Subcutaneous abdominal adipose tissue (tissue), 5 donors: ENCODE data around the gene MKS1.

Experiments used
- H3K27ac ChIP-seq: one replicate; pipeline ENCODE4 v1.7.0; 2013; ENCODE audit warnings: low read depth, mild to moderate bottlenecking, inconsistent platforms, low read length, moderate library complexity
- H3K27me3 ChIP-seq, 5 donors: one replicate each; pipeline ENCODE4 v1.7.0; 2013; ENCODE audit warnings: low read length in 5 of 5, inconsistent platforms in 1 of 5; ENCODE audit not compliant: control insufficient read depth in 5 of 5, insufficient read depth in 4 of 5
- H3K36me3 ChIP-seq, 5 donors: one replicate each; pipeline ENCODE4 v1.7.0; 2013; ENCODE audit warnings: low read length in 5 of 5; ENCODE audit not compliant: control insufficient read depth in 5 of 5, insufficient read depth in 5 of 5
- H3K4me1 ChIP-seq, 5 donors: one replicate each; pipeline ENCODE4 v1.7.0; 2013; ENCODE audit warnings: low read length in 5 of 5, mild to moderate bottlenecking in 3 of 5, moderate library complexity in 1 of 5; ENCODE audit not compliant: control insufficient read depth in 5 of 5, insufficient read depth in 5 of 5
- H3K4me3 ChIP-seq, 5 donors: one replicate each; pipeline ENCODE4 v1.7.0; 2013; ENCODE audit warnings: low read length in 5 of 5, low read depth in 1 of 5
- H3K9ac ChIP-seq, 5 donors: one replicate each; pipeline ENCODE4 v1.7.0; 2013; ENCODE audit warnings: low read length in 5 of 5, mild to moderate bottlenecking in 4 of 5, moderate library complexity in 3 of 5
- H3K9me3 ChIP-seq, 5 donors: one replicate each; pipeline ENCODE4 v1.7.0; 2013; ENCODE audit warnings: low read length in 5 of 5; ENCODE audit not compliant: control insufficient read depth in 5 of 5
- donor health status: healthy.
- donor health status: healthy.
- donor health status: healthy.
- donor health status: healthy.
- donor health status: healthy.

Gene MKS1

DNA sequence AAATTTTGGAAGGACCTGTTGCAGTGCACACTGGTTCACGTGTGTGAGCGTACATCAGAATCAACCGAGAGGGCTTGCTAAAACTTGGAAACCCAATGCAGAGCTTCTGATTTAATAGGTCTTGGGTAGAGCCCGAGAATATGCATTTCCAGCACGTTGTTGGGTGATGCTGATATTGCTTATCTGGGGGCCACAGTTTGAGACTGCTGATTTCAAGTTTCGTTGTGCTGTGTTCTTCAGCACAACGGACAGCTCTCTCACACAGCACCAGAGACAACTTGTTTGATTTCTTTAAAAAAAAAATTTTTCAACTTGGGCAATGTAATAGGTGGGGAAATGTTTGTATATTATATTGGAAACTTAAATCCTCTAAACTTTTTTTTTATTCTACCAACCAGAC, 42.9 kb downstream of the MKS1 start:
- Histone ChIP-seq H3K9ac (no peak overlapping the region), H3K4me3 (no peak overlapping the region), H3K9me3 (no peaks in the 10 kb centered on the region), H3K27me3 (peaks cover 0 to 5% (median 2%) of the 10 kb centered on the region in 5 donors), H3K36me3 (no peaks in the 10 kb centered on the region), H3K4me1 (no peaks in the 10 kb centered on the region), H3K27ac (no peak overlapping the region)

GRCh38 chr17:58174871-58175270, 44.2 kb downstream of the MKS1 start:
- no peak overlapping the region for H3K4me3 ChIP-seq
- no peaks in the 10 kb centered on the region for H3K36me3 ChIP-seq
- no peak overlapping the region for H3K9ac ChIP-seq
- H3K27ac ChIP-seq, result no peak overlapping the region
- no peaks in the 10 kb centered on the region for H3K9me3 ChIP-seq
- peaks cover 0 to 8% (median 2%) of the 10 kb centered on the region in 5 donors for H3K27me3 ChIP-seq
- no peaks in the 10 kb centered on the region for H3K4me1 ChIP-seq

DNA sequence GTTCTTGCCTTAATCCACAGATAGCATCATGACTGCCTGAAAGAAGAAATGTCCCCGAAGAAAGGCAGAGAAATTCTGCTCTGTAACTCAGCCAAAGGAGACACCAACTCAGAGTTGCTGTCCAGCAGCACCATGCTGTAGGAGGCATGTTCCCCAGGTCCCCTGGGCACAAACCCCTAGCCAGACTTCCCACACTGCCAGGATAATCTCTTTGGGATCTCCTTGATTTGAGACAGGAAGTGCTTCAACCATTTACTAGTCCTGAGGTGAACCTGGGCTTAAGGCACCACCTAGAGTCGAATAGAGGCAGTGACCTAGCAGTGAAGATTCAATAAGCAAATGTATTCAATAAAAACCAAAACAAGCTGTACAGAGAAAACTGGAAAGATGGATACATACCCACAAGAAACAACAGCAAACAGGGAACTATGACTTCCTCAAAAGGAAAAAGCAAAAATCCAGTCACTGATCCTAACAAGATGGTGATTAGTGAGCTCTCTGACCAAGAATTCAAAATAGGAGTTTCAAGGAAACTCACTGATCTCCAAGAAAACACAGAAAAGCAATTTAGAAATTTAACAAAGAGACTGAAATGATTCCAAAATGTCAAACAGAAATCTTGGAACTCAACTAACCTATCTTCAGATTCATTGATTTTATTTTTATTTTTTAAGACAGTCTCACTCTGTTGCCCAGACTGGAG, 46.5 kb downstream of the MKS1 start:
- H3K4me1 ChIP-seq, result no peaks in the 10 kb centered on the region
- no peaks in the 10 kb centered on the region for H3K36me3 ChIP-seq
- no peak overlapping the region for H3K4me3 ChIP-seq
- peaks cover 0 to 8% (median 6%) of the 10 kb centered on the region in 5 donors for H3K27me3 ChIP-seq
- H3K27ac ChIP-seq, result no peak overlapping the region
- H3K9ac ChIP-seq, result no peak overlapping the region
- no peaks in the 10 kb centered on the region for H3K9me3 ChIP-seq

GRCh38 chr17:58170622-58171021, 48.4 kb downstream of the MKS1 start:
- H3K9ac ChIP-seq, result no peak overlapping the region
- H3K9me3 ChIP-seq, result no peaks in the 10 kb centered on the region
- no peak overlapping the region for H3K27ac ChIP-seq
- H3K4me3 ChIP-seq, result no peak overlapping the region
- H3K27me3 ChIP-seq, result peaks cover 0 to 12% (median 5%) of the 10 kb centered on the region in 5 donors
- no peaks in the 10 kb centered on the region for H3K4me1 ChIP-seq
- no peaks in the 10 kb centered on the region for H3K36me3 ChIP-seq

GRCh38 chr17:58166682-58167081, 52.4 kb downstream of the MKS1 start, which contains the start of gene OR4D2:
Gene OR4D2 (plus strand): TSS chr17:58166982. CDS start chr17:58169656, 2,674 bp downstream.
- Histone ChIP-seq H3K27ac (no peak within 1 kb of the TSS), H3K9me3 (no peaks in the 10 kb centered on the region), H3K9ac (no peak within 1 kb of the TSS), H3K36me3 (no peaks in the 10 kb centered on the region), H3K27me3 (peaks cover 0 to 10% (median 6%) of the 10 kb centered on the region in 5 donors), H3K4me1 (no peaks in the 10 kb centered on the region), H3K4me3 (no peak within 1 kb of the TSS)

GRCh38 chr17:58165981-58166380, 53.1 kb downstream of the MKS1 start:
- no peak overlapping the region for H3K9ac ChIP-seq
- H3K4me1 ChIP-seq, result no peaks in the 10 kb centered on the region
- H3K27ac ChIP-seq, result no peak overlapping the region
- H3K4me3 ChIP-seq, result no peak overlapping the region
- H3K9me3 ChIP-seq, result no peaks in the 10 kb centered on the region
- H3K36me3 ChIP-seq, result no peaks in the 10 kb centered on the region
- H3K27me3 ChIP-seq, result peaks cover 0 to 10% (median 6%) of the 10 kb centered on the region in 5 donors

GRCh38 chr17:58161566-58161965, 57.5 kb downstream of the MKS1 start:
- Histone ChIP-seq H3K9me3 (no peaks in the 10 kb centered on the region), H3K4me1 (peaks cover 0 to 10% (median 7%) of the 10 kb centered on the region in 5 donors), H3K27me3 (peaks cover 0 to 23% (median 9%) of the 10 kb centered on the region in 5 donors)

GRCh38 chr17:58158181-58158580, 60.9 kb downstream of the MKS1 start:
- H3K4me1 ChIP-seq, result peaks cover 0 to 10% (median 7%) of the 10 kb centered on the region in 5 donors

More at GRCh38 chr17:58161566-58161965, 57.5 kb downstream of the MKS1 start:
- no peak overlapping the region for H3K9ac ChIP-seq
- no peak overlapping the region for H3K27ac ChIP-seq
- H3K4me3 ChIP-seq, result no peak overlapping the region
- no peaks in the 10 kb centered on the region for H3K36me3 ChIP-seq

DNA sequence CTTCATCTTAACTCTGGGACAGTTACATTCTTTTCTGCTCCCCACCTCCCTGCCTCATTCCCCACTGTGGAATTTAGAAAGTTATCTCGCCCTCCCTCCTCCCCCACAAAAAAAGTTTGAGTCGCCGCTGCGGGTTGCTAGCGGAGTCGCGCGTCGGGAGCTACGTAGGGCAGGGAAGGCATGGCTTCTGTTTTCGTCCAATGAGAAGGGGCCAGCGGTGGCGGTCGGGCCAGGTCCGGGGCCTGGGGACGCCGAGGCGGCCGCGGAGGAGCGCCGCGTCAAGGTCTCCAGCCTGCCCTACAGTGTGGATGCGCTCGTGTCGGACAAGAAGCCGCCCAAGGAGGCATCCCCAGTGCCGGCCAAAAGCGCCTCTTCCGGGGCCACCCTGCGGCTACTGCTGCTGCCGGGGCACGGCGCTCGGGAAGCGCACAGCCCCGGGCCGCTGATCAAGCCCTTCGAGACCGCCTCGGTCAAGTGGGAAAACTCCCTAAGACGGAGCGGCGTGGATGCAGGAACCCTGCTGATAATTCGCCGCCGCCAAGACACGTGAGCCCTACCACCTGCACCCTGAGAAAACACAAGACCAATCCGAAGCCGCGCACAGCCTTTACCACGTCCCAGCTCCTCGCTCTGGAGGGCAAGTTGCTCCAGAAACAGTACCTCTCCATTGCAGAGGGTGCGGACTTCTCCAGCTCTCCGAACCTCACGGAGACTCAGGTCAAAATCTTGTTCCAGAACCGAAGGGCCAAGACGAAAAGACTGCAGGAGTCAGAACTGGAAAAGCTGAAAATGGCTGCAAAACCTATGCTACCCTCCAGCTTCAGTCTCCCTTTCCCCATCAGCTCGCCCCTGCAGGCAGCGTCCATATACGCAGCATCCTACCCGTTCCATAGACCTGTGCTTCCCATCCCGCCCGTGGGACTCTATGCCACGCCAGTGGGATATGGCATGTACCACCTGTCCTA, 61.9 kb downstream of the MKS1 start:
- Histone ChIP-seq H3K27me3 (peaks cover 0 to 31% (median 14%) of the 10 kb centered on the region in 5 donors), H3K9ac (no peak overlapping the region), H3K9me3 (no peaks in the 10 kb centered on the region), H3K36me3 (no peaks in the 10 kb centered on the region), H3K4me1 (peaks cover 0 to 12% (median 10%) of the 10 kb centered on the region in 5 donors), H3K27ac (no peak overlapping the region), H3K4me3 (peak overlapping the region; percentile 30 to 60 (median 50))

More at GRCh38 chr17:58158181-58158580, 60.9 kb downstream of the MKS1 start:
- H3K36me3 ChIP-seq, result no peaks in the 10 kb centered on the region
- H3K27me3 ChIP-seq, result peaks cover 0 to 31% (median 14%) of the 10 kb centered on the region in 5 donors
- H3K9ac ChIP-seq, result no peak overlapping the region
- H3K9me3 ChIP-seq, result no peaks in the 10 kb centered on the region
- H3K27ac ChIP-seq, result no peak overlapping the region
- no peak overlapping the region for H3K4me3 ChIP-seq
